IMR-90 (cell line): Measurements from ENCODE around the gene JMJD6. TPM values are rescaled to one million over a fixed set of nuclear protein-coding genes. Genes with fewer than 3 reads are reported as not detected.

Experiments
- ATAC-seq: fragments of 200-7000 bp; cut with Tn5 transposase; 2 replicates; pipeline ENCODE4 v1.9.1; 2020; ENCODE audit warnings: low read depth, mild to moderate bottlenecking, moderate library complexity
- BruUV-seq: library from RNA; stranded (reverse); fragments of 400-500 nt; replicated peaks from 2 replicates; lab custom pipeline; 2021; lab: Mats Ljungman, UMichigan
- CTCF ChIA-PET: fragments of 300-600 bp; formaldehyde crosslinking; extraction: SDS; loops from one replicate; lab custom pipeline; 2021; ENCODE audit warnings: antibody characterized with exemption; lab: Yijun Ruan, JAX
- POLR2A ChIA-PET: fragments of 300-600 bp; sonication (Branson Sonifier 250); formaldehyde crosslinking; loops from one replicate; lab custom pipeline; 2022; ENCODE audit warnings: antibody characterized with exemption; ENCODE audit not compliant: unreplicated experiment; lab: Charles Lee
- DNase-seq: peaks from one replicate; pipeline ENCODE4 v3.0.0; 2013
- H2AFZ ChIP-seq: replicated peaks from 2 replicates; pipeline ENCODE3; 2013; ENCODE audit warnings: low read length, mild to moderate bottlenecking; ENCODE audit not compliant: poor library complexity
- H2AK5ac ChIP-seq: 2 replicates; pipeline ENCODE4 v1.6.1; 2013; ENCODE audit warnings: low read depth, low read length, inconsistent platforms
- H2AK9ac ChIP-seq: replicated peaks from 2 replicates; pipeline ENCODE3; 2013; ENCODE audit warnings: mild to moderate bottlenecking, low read depth, low read length, moderate library complexity; ENCODE audit not compliant: poor library complexity
- H2BK120ac ChIP-seq: 2 replicates; pipeline ENCODE4 v1.6.1; 2013; ENCODE audit warnings: low read depth, low read length, inconsistent platforms
- H2BK15ac ChIP-seq: 3 replicates; pipeline ENCODE4 v1.6.1; 2013; ENCODE audit warnings: low read depth, low read length, inconsistent platforms
- H2BK20ac ChIP-seq: 2 replicates; pipeline ENCODE4 v1.6.1; 2013; ENCODE audit warnings: low read depth, mild to moderate bottlenecking, inconsistent platforms, low read length, moderate library complexity
- H2BK5ac ChIP-seq: 2 replicates; pipeline ENCODE4 v1.6.1; 2013; ENCODE audit warnings: mild to moderate bottlenecking, low read depth, low read length, inconsistent platforms; ENCODE audit not compliant: poor library complexity, severe bottlenecking
- H3K14ac ChIP-seq: replicated peaks from 2 replicates; pipeline ENCODE4 v1.6.1; 2013; ENCODE audit warnings: low read depth, low read length, inconsistent platforms
- H3K18ac ChIP-seq: 2 replicates; pipeline ENCODE4 v1.6.1; 2013; ENCODE audit warnings: low read depth, low read length, control low read depth
- H3K23ac ChIP-seq: 2 replicates; pipeline ENCODE4 v1.6.1; 2013; ENCODE audit warnings: low read depth, low read length, inconsistent platforms
- H3K27ac ChIP-seq: 2 replicates; pipeline ENCODE4 v1.5.1; 2013; ENCODE audit warnings: mild to moderate bottlenecking, control low read depth, low read length; ENCODE audit not compliant: insufficient read depth
- H3K27me3 ChIP-seq: 2 replicates; pipeline ENCODE4 v1.6.1; 2013; ENCODE audit warnings: low read length; ENCODE audit not compliant: control insufficient read depth, insufficient read depth
- H3K36me3 ChIP-seq: 2 replicates; pipeline ENCODE4 v1.6.1; 2013; ENCODE audit warnings: low read length, mixed read lengths; ENCODE audit not compliant: control insufficient read depth, insufficient read depth
- H3K4ac ChIP-seq: 2 replicates; pipeline ENCODE4 v1.6.1; 2013; ENCODE audit warnings: low read depth, low read length, inconsistent platforms
- H3K4me1 ChIP-seq: 2 replicates; pipeline ENCODE4 v1.6.1; 2013; ENCODE audit warnings: low read length, mixed read lengths; ENCODE audit not compliant: control insufficient read depth, insufficient read depth
- H3K4me2 ChIP-seq: 2 replicates; pipeline ENCODE4 v1.6.1; 2013; ENCODE audit warnings: low read depth, mild to moderate bottlenecking, control low read depth, low read length, moderate library complexity
- H3K4me3 ChIP-seq: 2 replicates; pipeline ENCODE4 v1.5.1; 2013; ENCODE audit warnings: low read depth, mild to moderate bottlenecking, control low read depth, low read length, moderate library complexity; ENCODE audit not compliant: insufficient read depth
- H3K56ac ChIP-seq: 2 replicates; pipeline ENCODE4 v1.6.1; 2013; ENCODE audit warnings: low read length, inconsistent platforms; ENCODE audit not compliant: insufficient read depth; ENCODE audit errors: extremely low read depth
- H3K79me1 ChIP-seq, 2 experiments: 2 replicates each; pipeline ENCODE4 v1.6.1; 2013; ENCODE audit warnings: low read length in 2 of 2, inconsistent platforms in 1 of 2, low read depth in 1 of 2
- H3K9ac ChIP-seq: 2 replicates; pipeline ENCODE4 v1.6.1; 2013; ENCODE audit warnings: low read depth, low read length, control low read depth
- H3K9me1 ChIP-seq: 2 replicates; pipeline ENCODE4 v1.6.1; 2013; ENCODE audit warnings: low read length, inconsistent platforms; ENCODE audit not compliant: insufficient read depth
- H3K9me3 ChIP-seq: 2 replicates; pipeline ENCODE4 v1.6.1; 2013; ENCODE audit warnings: low read length; ENCODE audit not compliant: control insufficient read depth, insufficient read depth
- H4K20me1 ChIP-seq: 2 replicates; pipeline ENCODE4 v1.6.1; 2013; ENCODE audit warnings: low read length, inconsistent platforms; ENCODE audit not compliant: insufficient read depth
- H4K5ac ChIP-seq: 2 replicates; pipeline ENCODE4 v1.6.1; 2013; ENCODE audit warnings: mild to moderate bottlenecking, low read depth, low read length, control low read depth
- H4K8ac ChIP-seq, 2 experiments: 2 replicates each; pipeline ENCODE4 v1.6.1; 2013; ENCODE audit warnings: low read depth in 2 of 2, low read length in 2 of 2, control low read depth in 1 of 2, inconsistent platforms in 1 of 2
- H4K91ac ChIP-seq: 2 replicates; pipeline ENCODE4 v1.6.1; 2013; ENCODE audit warnings: low read depth, low read length, inconsistent platforms; ENCODE audit not compliant: insufficient read depth
- BHLHE40 ChIP-seq: fragments of 150-350 bp; IDR thresholded peaks from 2 replicates; pipeline ENCODE4 v1.6.1; 2016; ENCODE audit warnings: mild to moderate bottlenecking, low read depth, low read length
- CEBPB ChIP-seq: IDR thresholded peaks from 2 replicates; pipeline ENCODE4 v1.6.1; 2012; ENCODE audit warnings: low read depth, low read length, improper control_type of control experiment
- CHD1 ChIP-seq: IDR thresholded peaks from 2 replicates; pipeline ENCODE4 v1.6.1; 2012; ENCODE audit warnings: low read depth, low read length, improper control_type of control experiment
- FOS ChIP-seq: fragments of 150-350 bp; IDR thresholded peaks from 2 replicates; pipeline ENCODE4 v1.6.1; 2016; ENCODE audit warnings: low read depth, low read length
- MAFK ChIP-seq: IDR thresholded peaks from 2 replicates; pipeline ENCODE4 v1.6.1; 2012; ENCODE audit warnings: low read depth, low read length, improper control_type of control experiment
- MAZ ChIP-seq: IDR thresholded peaks from 2 replicates; pipeline ENCODE4 v1.6.1; 2012; ENCODE audit warnings: low read depth, mild to moderate bottlenecking, low read length, improper control_type of control experiment, moderate library complexity, borderline replicate concordance
- MXI1 ChIP-seq: IDR thresholded peaks from 2 replicates; pipeline ENCODE4 v1.6.1; 2012; ENCODE audit warnings: low read depth, mild to moderate bottlenecking, low read length, moderate library complexity, borderline replicate concordance
- NFE2L2 ChIP-seq: fragments of 150-350 bp; IDR thresholded peaks from 2 replicates; pipeline ENCODE4 v1.6.1; 2016; ENCODE audit warnings: low read depth, mild to moderate bottlenecking, low read length
- RAD21 ChIP-seq: IDR thresholded peaks from 2 replicates; pipeline ENCODE4 v1.6.1; 2012; ENCODE audit warnings: low read length, improper control_type of control experiment
- RCOR1 ChIP-seq: IDR thresholded peaks from 2 replicates; pipeline ENCODE4 v1.6.1; 2012; ENCODE audit warnings: mild to moderate bottlenecking, low read length, improper control_type of control experiment; ENCODE audit not compliant: insufficient replicate concordance
- SMC3 ChIP-seq: fragments of 150-350 bp; IDR thresholded peaks from 2 replicates; pipeline ENCODE4 v1.6.1; 2016; ENCODE audit warnings: low read depth, mild to moderate bottlenecking, antibody characterized with exemption, low read length, moderate library complexity
- WGBS, 2 experiments: methylation state at CpG; one replicate each; pipeline versions ENCODE4 v1.1.5 to v1.1.7; 2013; ENCODE audit warnings: missing lambda C conversion rate in 2 of 2; ENCODE audit not compliant: insufficient read length in 1 of 2; ENCODE audit errors: extremely low coverage in 2 of 2; 5-methylcytosine and 5-hydroxymethylcytosine counted together
- dilution Hi-C: fragments of 300-500 bp; cut with HindIII; formaldehyde crosslinking; loops from one replicate; pipeline ENCODE4 v1.14.3; 2018; ENCODE audit warnings: low sequenced_read_pairs; ENCODE audit not compliant: unreplicated experiment
- in situ Hi-C: fragments of 300-500 bp; cut with MboI; formaldehyde crosslinking; loops from 3 replicates; pipeline ENCODE4 v1.14.3; 2019; ENCODE audit warnings: low sequenced_read_pairs, inconsistent platforms, mixed read lengths
- intact Hi-C: fragments of 100-400 bp; cut with micrococcal nuclease; formaldehyde crosslinking; loops from 2 replicates; pipeline ENCODE4 v1.10.0; 2022
- polyA plus RNA-seq, 3 experiments: library from polyadenylated mRNA; depleted of rRNA; stranded (reverse); fragments of >200 nt; gene quantifications; 2 replicates each; pipeline ENCODE4 v1.2.3, GENCODE V29; 2012; ENCODE audit warnings: low replicate concordance in 1 of 3
- total RNA-seq: library from RNA; depleted of rRNA; stranded (reverse); fragments of >200 nt; gene quantifications from 2 replicates; pipeline ENCODE4 v1.2.3, GENCODE V29; 2012
- TF ChIP-seq, protein P1 (sequence below): fragments of 150-350 bp; IDR thresholded peaks from 2 replicates; pipeline ENCODE4 v1.6.1; 2016; ENCODE audit warnings: low read depth, mild to moderate bottlenecking, low read length, moderate library complexity, borderline replicate concordance
- TF ChIP-seq, protein P2 (sequence below): fragments of 150-350 bp; IDR thresholded peaks from 2 replicates; pipeline ENCODE4 v1.6.1; 2017; ENCODE audit warnings: mild to moderate bottlenecking, antibody characterized with exemption, low read length, low read depth
- TF ChIP-seq, protein P3 (sequence below): conservative IDR thresholded peaks from 2 replicates; pipeline ENCODE4 v1.5.1; 2012; ENCODE audit warnings: mild to moderate bottlenecking, low read depth, low read length, improper control_type of control experiment

Gene JMJD6
- total and polyA plus RNA-seq, 2 of the 4 experiments (the other 2 are of a cell fraction), result 24.4 to 33.7 TPM

DNA sequence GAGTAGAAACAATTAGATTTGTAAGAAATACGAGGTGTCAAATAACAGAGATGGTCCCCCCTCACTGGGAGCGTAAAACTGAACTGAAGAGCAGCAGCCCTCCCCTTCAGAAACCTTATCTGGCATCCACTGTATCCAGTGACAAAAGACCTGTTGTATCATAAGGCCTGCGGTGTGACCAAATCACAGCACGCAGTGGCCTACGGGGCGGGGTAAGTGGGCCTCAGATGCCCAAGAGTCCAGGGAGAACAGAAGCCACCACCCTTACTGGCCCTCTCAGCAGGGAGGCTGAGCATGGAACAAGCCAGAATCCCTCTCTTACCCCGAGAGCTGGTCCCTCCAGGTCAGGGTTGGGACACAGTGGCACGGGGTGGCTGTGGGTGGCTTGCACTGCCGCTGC, 5.5 kb downstream of the JMJD6 start:
- Histone ChIP-seq H2AK9ac (no peak overlapping the region), H2BK120ac (no peak overlapping the region), H2BK5ac (no peak overlapping the region), H3K18ac (no peak overlapping the region), H3K56ac (no peak overlapping the region), H4K20me1 (peaks cover 47% of the 10 kb centered on the region), H3K4me3 (no peak overlapping the region), H4K91ac (no peak overlapping the region), H3K36me3 (peaks cover 57% of the 10 kb centered on the region), H3K4me2 (no peak overlapping the region), H3K9ac (no peak overlapping the region), H4K5ac (no peak overlapping the region), H3K4me1 (peaks cover 7% of the 10 kb centered on the region), H2AK5ac (no peak overlapping the region), H3K27ac (no peak overlapping the region), H2AFZ (no peak overlapping the region), H3K79me1 (peaks cover 37 to 71% of the 10 kb centered on the region in 2 experiments), H2BK15ac (no peak overlapping the region), H4K8ac (no peak overlapping the region), H3K27me3 (no peaks in the 10 kb centered on the region), H3K9me1 (peaks cover 4% of the 10 kb centered on the region), H3K9me3 (no peaks in the 10 kb centered on the region), H2BK20ac (no peak overlapping the region), H3K23ac (no peak overlapping the region), H3K14ac (no peak overlapping the region), H3K4ac (no peak overlapping the region)
- no CpG with 5 or more reads among the region's 9 CpGs for WGBS, 2 experiments
- in situ Hi-C loops, result no loop called here
- intact Hi-C loops, result no loop called here
- ATAC-seq (no peak), DNase-seq (no peak)
- CTCF ChIA-PET, result no interaction called here
- POLR2A ChIA-PET, result interaction anchor here (0.5 kb wide), 1 partner anchor 32 kb away, joined by 3 read pairs; no protein-coding TSS in a partner anchor
- BruUV-seq, result no TSS peak
- TF ChIP-seq SMC3, result no peak
- TF ChIP-seq MAZ, result no peak
- TF ChIP-seq, protein P1, sequence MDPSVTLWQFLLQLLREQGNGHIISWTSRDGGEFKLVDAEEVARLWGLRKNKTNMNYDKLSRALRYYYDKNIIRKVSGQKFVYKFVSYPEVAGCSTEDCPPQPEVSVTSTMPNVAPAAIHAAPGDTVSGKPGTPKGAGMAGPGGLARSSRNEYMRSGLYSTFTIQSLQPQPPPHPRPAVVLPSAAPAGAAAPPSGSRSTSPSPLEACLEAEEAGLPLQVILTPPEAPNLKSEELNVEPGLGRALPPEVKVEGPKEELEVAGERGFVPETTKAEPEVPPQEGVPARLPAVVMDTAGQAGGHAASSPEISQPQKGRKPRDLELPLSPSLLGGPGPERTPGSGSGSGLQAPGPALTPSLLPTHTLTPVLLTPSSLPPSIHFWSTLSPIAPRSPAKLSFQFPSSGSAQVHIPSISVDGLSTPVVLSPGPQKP, result no peak
- TF ChIP-seq RAD21, result no peak
- TF ChIP-seq NFE2L2, result no peak
- no peak for TF ChIP-seq RCOR1
- TF ChIP-seq MAFK, result no peak
- TF ChIP-seq, protein P2, sequence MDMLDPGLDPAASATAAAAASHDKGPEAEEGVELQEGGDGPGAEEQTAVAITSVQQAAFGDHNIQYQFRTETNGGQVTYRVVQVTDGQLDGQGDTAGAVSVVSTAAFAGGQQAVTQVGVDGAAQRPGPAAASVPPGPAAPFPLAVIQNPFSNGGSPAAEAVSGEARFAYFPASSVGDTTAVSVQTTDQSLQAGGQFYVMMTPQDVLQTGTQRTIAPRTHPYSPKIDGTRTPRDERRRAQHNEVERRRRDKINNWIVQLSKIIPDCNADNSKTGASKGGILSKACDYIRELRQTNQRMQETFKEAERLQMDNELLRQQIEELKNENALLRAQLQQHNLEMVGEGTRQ, result no peak
- TF ChIP-seq, protein P3, sequence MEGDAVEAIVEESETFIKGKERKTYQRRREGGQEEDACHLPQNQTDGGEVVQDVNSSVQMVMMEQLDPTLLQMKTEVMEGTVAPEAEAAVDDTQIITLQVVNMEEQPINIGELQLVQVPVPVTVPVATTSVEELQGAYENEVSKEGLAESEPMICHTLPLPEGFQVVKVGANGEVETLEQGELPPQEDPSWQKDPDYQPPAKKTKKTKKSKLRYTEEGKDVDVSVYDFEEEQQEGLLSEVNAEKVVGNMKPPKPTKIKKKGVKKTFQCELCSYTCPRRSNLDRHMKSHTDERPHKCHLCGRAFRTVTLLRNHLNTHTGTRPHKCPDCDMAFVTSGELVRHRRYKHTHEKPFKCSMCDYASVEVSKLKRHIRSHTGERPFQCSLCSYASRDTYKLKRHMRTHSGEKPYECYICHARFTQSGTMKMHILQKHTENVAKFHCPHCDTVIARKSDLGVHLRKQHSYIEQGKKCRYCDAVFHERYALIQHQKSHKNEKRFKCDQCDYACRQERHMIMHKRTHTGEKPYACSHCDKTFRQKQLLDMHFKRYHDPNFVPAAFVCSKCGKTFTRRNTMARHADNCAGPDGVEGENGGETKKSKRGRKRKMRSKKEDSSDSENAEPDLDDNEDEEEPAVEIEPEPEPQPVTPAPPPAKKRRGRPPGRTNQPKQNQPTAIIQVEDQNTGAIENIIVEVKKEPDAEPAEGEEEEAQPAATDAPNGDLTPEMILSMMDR, result no peak
- no peak for TF ChIP-seq FOS
- TF ChIP-seq CEBPB, result no peak
- no peak for TF ChIP-seq CHD1
- TF ChIP-seq MXI1, result no peak
- TF ChIP-seq BHLHE40, result no peak
- dilution Hi-C loops, result no loop called here
